A673 (cell line): ENCODE measurements around the gene B3GNT4.

ENCODE experiments used
- EZH2 ChIP-seq: fragments of 200-600 bp; sonication (generic); IDR thresholded peaks from 2 replicates; pipeline ENCODE4 v1.6.1; 2017; ENCODE audit warnings: borderline replicate concordance, low read depth, mild to moderate bottlenecking, mixed read lengths, antibody characterized with exemption, low read length; ENCODE audit not compliant: poor library complexity, severe bottlenecking
- TF ChIP-seq, protein P1 (sequence below): fragments of 300-800, 200-600 bp; sonication (generic); conservative IDR thresholded peaks from 2 replicates; pipeline ENCODE4 v1.5.1; 2017; ENCODE audit warnings: low read depth, mild to moderate bottlenecking, antibody characterized with exemption, low read length, moderate library complexity, mixed read lengths

- TF ChIP-seq, protein P1, sequence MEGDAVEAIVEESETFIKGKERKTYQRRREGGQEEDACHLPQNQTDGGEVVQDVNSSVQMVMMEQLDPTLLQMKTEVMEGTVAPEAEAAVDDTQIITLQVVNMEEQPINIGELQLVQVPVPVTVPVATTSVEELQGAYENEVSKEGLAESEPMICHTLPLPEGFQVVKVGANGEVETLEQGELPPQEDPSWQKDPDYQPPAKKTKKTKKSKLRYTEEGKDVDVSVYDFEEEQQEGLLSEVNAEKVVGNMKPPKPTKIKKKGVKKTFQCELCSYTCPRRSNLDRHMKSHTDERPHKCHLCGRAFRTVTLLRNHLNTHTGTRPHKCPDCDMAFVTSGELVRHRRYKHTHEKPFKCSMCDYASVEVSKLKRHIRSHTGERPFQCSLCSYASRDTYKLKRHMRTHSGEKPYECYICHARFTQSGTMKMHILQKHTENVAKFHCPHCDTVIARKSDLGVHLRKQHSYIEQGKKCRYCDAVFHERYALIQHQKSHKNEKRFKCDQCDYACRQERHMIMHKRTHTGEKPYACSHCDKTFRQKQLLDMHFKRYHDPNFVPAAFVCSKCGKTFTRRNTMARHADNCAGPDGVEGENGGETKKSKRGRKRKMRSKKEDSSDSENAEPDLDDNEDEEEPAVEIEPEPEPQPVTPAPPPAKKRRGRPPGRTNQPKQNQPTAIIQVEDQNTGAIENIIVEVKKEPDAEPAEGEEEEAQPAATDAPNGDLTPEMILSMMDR, result no peak
- TF ChIP-seq EZH2, result no peak
Observed at GRCh38 chr12:122159882-122160281, 43.6 kb upstream of the B3GNT4 start.
